Measurements from ENCODE around the gene RTN4RL2. TPM values are rescaled to one million over a fixed set of nuclear protein-coding genes. Genes with fewer than 3 reads are reported as not detected.

Gene RTN4RL2
- total RNA-seq, 1 donor from 2014 or later, result 1.3 TPM

- Histone ChIP-seq H3K4me1 (peaks cover 15% of the 10 kb centered on the region), H3K36me3 (peaks cover 42% of the 10 kb centered on the region), H3K4me3 (no peak overlapping the region), H3K9me3 (replicated peaks) (no peaks in the 10 kb centered on the region), H3K27ac (replicated peaks) (no peak overlapping the region), H3K27me3 (ENCODE audit: low read depth) (peaks cover 64% of the 10 kb centered on the region)
- DNase-seq, result no peak
- no peak for TF ChIP-seq CTCF (IDR thresholded peaks at IDR 0.05; ENCODE audit: borderline replicate concordance)
- intact Hi-C loops (cut with micrococcal nuclease), result no loop called here
Observed at GRCh38 chr11:57483562-57483918, 23.2 kb downstream of the RTN4RL2 start.

- intact Hi-C loops (cut with micrococcal nuclease), result no loop called here
- Histone ChIP-seq H3K9me3 (replicated peaks) (no peaks in the 10 kb centered on the region), H3K4me3 (no peak overlapping the region), H3K27ac (replicated peaks) (no peak overlapping the region), H3K27me3 (ENCODE audit: low read depth) (peaks cover 57% of the 10 kb centered on the region), H3K4me1 (peaks cover 15% of the 10 kb centered on the region), H3K36me3 (peaks cover 48% of the 10 kb centered on the region)
- TF ChIP-seq CTCF (IDR thresholded peaks at IDR 0.05; ENCODE audit: borderline replicate concordance), result no peak
- DNase-seq, result no peak
Observed at GRCh38 chr11:57484141-57484710, 23.9 kb downstream of the RTN4RL2 start.

- intact Hi-C loops (cut with micrococcal nuclease), result no loop called here
- Histone ChIP-seq H3K27ac (replicated peaks) (no peak overlapping the region), H3K4me1 (peaks cover 15% of the 10 kb centered on the region), H3K36me3 (peaks cover 58% of the 10 kb centered on the region), H3K4me3 (no peak overlapping the region), H3K27me3 (ENCODE audit: low read depth) (peaks cover 47% of the 10 kb centered on the region), H3K9me3 (replicated peaks) (no peaks in the 10 kb centered on the region)
- no peak for TF ChIP-seq CTCF (IDR thresholded peaks at IDR 0.05; ENCODE audit: borderline replicate concordance)
- no peak for DNase-seq
Observed at GRCh38 chr11:57485217-57485990, 25.1 kb downstream of the RTN4RL2 start.

- Histone ChIP-seq H3K4me3 (no peak overlapping the region), H3K27me3 (ENCODE audit: low read depth) (peaks cover 32% of the 10 kb centered on the region), H3K36me3 (peaks cover 72% of the 10 kb centered on the region), H3K27ac (replicated peaks) (no peak overlapping the region), H3K4me1 (peaks cover 14% of the 10 kb centered on the region), H3K9me3 (replicated peaks) (no peaks in the 10 kb centered on the region)
- intact Hi-C loops (cut with micrococcal nuclease), result no loop called here
- DNase-seq, result no peak
- TF ChIP-seq CTCF (IDR thresholded peaks at IDR 0.05; ENCODE audit: borderline replicate concordance), result no peak
Observed at GRCh38 chr11:57487021-57487778, 26.9 kb downstream of the RTN4RL2 start.

- DNase-seq, result no peak
- Histone ChIP-seq H3K9me3 (replicated peaks) (no peaks in the 10 kb centered on the region), H3K27ac (replicated peaks) (no peak overlapping the region), H3K4me1 (peaks cover 5% of the 10 kb centered on the region), H3K27me3 (ENCODE audit: low read depth) (peaks cover 23% of the 10 kb centered on the region), H3K4me3 (no peak overlapping the region), H3K36me3 (peaks cover 72% of the 10 kb centered on the region)
- no peak for TF ChIP-seq CTCF (IDR thresholded peaks at IDR 0.05; ENCODE audit: borderline replicate concordance)
- intact Hi-C loops (cut with micrococcal nuclease), result no loop called here
Observed at GRCh38 chr11:57487920-57488659, 27.8 kb downstream of the RTN4RL2 start.

Data from left ventricle myocardium inferior (tissue), 1 donor.